Stimulated activated CD4-positive, alpha-beta T cell treated with anti-CD3 and anti-CD28 coated beads, Interleukin-15, amount 100 ng/mL, for 1 hour (primary cell): ENCODE results near the gene CES5A.
"Not testable (repeated sequence)": the region's sequence is repeated elsewhere in the genome, so short reads cannot be mapped to it uniquely, and the experiment has no call there.

ENCODE experiments used
- DNase-seq, 2 donors: peaks; one replicate each; pipeline ENCODE4 v3.0.0-alpha.2; 2020; ENCODE audit warnings: low read depth in 1 of 2, low spot score in 1 of 2

CES5A gene, protein sequence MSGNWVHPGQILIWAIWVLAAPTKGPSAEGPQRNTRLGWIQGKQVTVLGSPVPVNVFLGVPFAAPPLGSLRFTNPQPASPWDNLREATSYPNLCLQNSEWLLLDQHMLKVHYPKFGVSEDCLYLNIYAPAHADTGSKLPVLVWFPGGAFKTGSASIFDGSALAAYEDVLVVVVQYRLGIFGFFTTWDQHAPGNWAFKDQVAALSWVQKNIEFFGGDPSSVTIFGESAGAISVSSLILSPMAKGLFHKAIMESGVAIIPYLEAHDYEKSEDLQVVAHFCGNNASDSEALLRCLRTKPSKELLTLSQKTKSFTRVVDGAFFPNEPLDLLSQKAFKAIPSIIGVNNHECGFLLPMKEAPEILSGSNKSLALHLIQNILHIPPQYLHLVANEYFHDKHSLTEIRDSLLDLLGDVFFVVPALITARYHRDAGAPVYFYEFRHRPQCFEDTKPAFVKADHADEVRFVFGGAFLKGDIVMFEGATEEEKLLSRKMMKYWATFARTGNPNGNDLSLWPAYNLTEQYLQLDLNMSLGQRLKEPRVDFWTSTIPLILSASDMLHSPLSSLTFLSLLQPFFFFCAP

DNA sequence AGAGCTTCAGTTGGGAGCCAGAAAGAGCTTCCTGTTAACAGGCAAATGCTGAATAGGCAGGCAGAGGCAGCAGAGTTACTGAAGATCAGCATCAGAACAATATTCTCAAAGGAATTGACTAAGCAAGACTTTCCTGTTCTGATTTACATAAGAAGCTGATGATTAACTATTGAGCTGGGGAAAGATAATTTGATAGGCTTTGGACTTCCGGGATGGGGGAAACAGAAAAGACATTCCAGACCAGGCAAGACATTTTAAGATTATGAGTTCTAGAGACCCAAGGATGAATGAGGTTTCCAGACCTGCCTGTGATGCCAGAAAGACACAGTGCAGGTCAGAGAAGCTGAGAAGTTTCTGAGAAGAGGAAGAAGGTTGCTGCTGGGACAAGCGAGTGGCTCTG lies at the start of gene CES5A:
Gene CES5A (minus strand): TSS at position 101 of the 400 bp plus-strand sequence. CDS start 152 bp downstream, outside the sequence.
- no peak for DNase-seq

DNA sequence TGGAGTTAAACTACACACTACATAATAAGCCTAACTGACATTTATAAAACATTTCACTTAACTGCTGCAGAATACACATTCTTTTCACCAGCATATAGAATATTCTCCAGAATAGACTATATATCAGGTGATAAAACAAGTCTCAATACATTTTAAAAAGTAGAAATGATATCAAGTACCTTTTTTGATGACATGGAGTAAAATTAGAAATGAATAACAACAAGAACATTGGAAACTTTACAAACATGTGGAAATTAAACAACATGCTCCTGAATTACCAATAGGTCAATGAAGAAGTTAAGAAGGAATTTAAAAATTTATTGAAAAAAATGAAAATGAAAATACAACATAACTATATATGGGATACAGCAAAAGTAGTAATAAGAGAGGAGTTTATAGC lies 47.5 kb upstream of the CES5A start:
- no peak for DNase-seq

DNA sequence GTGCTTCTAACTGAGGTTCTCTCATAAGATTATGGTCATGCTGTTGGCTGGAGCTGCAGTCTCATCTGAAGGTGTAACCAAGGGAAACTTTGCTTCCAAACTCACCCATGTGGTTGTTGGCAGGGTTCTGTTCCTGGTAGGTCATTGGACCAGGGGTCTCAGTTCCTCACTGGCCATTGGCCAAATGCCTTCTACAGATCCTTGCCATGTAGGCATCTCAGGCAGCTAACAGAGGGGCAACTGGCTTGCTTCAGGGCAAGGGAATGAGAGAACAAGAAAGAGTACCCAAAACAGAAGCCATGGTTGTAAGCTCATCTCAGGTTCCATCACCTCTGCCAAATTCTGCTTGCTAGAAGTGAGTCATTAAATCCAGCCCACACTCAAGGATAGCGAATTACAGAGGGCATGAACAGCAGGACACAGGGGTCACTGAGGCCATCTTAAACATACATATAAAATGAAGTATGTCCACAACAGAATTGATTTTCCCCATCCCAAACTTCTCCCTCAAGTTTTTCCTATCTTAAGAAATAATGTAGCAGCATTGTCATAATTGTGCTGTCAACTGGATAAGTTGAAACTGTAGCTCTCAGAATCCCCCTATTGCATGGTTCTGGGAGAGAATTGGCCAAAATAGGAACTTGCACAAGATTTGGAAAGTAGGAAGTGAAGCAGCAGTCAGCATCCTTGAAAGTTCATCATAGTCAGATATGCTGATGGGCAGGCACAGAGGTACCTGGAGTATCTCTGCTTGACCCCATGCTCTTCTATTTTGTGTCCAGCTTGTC lies 42.4 kb upstream of the CES5A start:
- DNase-seq: no peak

DNA sequence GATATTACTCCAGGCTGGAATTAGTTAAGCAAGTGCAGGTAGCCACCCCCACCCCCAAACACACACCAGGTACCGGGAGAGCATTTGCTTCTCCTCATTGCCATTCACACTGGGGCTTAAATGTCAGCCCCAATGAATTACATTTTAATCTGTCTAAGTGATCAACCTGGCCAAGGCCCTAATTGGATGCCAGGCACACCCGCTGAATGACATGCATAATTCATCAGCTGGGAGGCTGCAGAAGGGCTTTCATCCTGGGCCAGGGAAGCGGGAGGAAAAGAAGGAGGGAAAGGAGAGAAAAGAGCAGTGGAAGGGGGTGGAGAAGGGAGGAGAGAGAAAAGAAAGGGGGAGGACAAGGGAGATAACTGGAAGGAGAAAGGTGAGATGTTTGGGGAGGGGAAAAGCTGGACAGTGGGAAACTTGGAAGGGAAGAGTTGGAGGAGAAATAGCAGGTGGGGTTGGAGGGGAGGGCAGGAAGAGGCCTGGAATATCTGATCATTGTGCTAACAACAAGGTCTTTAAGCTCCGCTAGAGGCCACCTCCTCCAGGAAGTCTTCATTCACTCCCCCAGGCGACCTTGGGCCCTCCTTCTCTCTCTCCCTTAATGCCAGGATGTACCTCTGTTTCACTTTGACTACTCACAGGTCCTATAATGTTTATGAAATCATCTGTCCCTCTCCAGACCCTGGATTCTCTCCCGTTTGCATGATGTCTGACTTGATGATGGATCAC lies 40.1 kb upstream of the CES5A start:
- DNase-seq: no peak

DNA sequence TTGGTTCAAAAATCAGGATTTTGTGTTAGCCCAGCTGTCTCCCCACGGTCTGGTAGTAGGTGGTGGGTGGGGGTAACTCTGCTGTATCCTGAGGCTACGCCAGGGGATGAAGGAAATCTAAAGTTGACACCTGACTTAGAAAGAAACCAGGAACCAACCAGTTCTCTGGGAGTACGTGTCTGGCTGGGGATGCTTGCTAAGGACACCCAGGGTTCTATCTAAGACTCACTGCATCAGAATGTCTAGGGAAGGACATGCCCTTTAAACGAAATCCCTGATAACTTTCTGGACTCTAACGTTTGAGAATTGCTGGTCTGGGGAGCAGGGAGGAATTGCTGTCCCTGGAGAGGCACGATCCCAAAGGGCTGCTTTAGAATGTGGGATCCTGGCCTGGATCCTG lies 39.2 kb upstream of the CES5A start:
- no peak for DNase-seq

DNA sequence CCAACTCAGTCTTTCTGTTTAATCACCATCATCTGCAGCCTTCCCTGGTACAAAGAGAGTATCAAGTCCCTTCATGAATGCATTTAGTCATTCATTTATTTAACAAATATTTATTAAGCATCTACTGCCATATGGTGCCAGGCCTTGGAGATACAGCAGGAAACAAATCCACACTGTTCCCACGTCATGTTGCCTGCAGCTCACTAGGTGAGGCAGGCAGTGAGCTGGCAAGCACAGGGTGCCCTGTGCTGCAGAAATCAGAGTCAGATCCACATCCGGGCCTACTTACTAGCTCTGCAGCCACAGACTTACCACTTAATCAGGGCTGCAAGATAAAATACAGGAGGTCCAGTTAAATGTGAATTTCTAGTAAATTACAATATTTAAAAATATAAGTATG lies 38.5 kb upstream of the CES5A start:
- DNase-seq: no peak

DNA sequence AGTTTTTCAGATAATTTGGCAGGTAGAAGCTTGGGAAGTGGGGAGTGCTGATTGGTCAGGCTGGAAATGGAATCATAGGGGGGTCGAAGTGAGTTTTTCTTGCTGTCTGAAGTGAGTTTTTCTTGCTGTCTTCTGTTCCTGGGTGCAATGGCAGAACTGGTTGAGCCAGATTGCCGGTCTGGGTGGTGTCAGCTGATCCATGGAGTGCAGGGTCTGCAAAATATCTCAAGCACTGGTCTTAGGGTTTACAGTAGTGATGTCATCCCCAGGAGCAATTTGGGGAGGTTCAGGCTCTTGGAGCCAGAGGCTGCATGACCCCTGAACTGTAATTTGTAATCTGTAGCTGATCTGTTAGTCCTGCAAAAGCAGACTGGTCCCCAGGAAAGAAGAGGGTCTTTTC lies 37.9 kb upstream of the CES5A start:
- DNase-seq: not testable (repeated sequence)

DNA sequence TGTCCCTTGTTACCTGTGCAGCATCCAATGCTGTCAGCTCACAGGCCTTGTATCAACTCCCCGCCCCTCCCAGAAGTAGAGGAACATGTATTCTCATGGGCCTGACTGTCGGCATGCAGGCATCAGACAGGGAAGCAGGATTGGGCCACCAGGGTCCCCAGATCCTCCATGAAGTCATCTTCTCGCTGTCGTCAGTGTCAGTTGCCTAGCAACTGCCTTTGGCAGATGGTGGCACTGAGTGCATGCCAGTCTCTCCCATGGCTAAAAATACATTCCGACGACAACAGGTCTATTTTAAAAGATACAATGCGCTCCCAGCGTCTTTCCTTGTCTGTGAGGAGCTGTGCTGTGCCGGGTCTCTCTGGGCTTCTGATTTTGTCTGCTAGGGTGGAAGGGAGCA lies 36.8 kb upstream of the CES5A start:
- DNase-seq: no peak

DNA sequence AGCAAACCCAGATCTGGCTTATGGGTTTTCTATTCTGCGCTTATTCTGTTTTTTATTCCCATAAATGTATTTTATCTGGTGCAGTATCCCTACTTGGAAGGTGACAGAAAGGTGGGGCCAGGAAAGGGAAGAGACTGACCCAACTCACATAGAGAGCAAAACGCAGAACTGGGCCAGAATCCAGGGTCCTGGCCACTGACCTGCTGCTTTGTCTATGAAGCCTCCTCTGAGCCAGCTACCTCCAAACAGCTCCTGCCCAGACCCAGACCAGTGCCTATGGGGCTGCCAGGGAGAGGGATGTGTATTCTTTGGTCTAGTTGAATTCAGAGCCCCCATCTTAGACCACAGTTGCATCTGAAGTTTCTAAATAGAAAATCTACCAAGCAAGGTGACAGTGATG lies 36.4 kb upstream of the CES5A start:
- no peak for DNase-seq

DNA sequence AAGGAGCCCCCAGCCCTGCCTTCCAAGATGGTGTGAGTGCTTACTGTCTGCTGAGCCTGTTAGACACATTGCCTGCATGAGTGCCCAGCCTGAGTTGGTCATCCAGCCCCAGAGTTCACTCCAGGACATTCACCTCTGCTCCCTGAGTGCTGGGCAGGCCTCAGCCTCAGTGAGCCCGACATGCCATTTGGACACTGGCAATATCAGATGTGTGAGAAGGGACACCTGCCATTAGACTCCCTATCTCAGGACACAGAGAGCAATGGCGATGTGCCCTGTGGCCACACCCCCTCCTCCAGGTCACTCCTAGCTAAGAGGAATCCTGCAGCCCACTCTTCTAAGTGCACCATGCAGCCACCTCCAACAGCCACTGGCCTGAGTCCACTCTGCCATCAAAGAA lies 34.7 kb upstream of the CES5A start:
- DNase-seq: no peak

DNA sequence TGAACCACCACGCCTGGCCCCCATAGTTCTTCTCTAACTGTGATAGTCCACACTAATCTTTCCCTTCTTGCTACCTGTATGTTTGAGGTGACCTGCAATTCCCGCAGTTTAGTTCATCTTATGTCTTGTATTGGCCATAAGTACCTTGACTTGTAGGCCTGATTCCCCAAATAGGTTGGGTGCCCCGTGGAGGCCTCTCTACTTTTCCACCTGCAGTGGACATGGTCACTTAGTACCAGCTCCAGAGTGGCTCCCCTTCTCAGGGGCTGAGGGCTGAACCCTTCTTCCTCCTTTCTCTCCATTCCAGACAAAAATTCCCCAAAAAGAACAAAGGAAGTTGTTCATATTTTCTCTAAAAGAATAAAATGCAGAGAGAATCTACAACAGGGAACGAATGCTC lies 33.5 kb upstream of the CES5A start:
- no peak for DNase-seq

DNA sequence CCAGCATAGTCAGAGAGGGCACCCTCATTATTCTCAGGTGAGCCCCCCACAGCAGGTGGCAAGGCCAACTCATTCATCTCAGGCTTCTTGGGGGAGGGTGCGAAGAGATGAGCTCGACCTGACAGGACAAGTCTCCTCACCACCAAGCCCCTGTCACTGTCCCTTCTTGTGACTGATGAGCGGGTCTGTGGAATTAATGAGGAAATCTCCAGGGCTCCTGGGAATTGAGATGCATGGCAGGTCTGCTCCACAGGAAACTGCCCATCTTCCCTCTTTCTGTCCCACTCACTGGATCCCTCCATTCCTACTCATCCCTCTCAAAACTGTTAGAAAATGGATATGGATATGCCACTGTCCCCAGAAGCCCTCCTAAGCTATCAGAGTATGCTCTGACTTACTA lies 32.5 kb upstream of the CES5A start:
- no peak for DNase-seq

DNA sequence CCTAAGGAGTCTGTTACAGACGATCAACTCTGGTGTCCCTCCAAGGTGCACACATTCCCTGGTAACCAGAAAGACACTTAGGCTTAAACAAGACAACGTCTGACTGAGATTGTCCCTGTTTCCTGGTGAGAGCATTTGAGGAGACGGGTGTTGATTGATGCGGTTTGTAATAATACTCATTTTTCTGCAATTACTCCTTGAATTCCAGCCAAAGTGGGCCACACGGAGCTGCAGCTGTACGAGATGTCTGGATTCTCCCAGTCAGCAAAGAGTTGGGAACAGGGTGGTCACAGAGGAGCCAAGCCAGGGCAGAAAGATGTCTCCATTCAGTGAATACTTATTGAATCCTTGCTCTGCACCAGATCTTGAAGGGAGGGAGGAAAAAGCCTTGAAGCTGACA lies 30.9 kb upstream of the CES5A start:
- DNase-seq: no peak

DNA sequence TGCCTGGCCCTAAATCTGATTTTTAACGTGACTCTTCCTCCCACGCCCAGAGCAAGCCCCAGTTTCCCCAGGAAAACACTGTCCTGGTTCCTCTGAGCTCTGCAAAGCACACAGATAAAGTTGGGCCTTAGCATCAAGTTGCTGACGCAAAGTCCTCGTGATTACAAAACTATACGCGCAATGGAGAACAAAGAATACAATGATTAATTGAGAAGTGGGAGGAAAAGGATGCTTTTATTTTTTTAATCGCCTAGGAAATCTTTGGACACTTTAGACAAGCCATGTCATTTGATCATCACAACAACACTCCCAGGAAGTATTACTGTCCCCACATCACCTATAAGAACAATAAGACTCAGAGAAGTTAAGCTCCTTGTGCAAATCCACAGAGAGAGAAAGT lies 30.5 kb upstream of the CES5A start:
- DNase-seq: no peak

DNA sequence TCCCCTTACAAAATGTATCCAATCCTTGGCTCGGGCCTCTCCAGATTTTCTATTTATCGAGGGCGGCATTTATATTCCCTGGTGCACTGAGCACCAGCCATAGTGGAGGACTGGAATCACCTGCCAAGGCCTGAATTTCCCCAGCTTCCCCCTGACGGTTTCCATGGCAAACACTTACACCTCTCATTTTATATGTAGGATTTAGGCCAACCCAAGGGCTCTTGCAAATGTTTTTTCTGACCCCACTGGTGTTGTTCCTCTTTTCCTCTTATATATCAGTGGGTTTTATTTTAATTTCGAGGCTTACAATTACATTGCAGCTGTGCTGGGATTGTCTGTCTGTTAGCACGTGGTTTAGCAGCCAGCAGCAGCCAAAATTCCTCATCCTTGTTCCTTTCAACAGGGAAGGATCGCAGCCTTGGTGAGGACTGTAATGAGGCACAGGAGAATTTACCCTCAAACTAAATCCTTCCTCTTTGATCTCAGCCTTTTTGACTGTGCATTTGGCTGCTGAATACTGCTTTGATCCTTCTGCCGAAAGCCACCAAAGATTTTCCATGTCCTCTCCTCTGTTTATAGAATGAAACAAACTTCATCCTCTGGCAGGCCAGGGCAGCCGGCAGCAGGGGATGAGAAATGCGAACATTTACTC lies 26.5 kb upstream of the CES5A start:
- no peak for DNase-seq

DNA sequence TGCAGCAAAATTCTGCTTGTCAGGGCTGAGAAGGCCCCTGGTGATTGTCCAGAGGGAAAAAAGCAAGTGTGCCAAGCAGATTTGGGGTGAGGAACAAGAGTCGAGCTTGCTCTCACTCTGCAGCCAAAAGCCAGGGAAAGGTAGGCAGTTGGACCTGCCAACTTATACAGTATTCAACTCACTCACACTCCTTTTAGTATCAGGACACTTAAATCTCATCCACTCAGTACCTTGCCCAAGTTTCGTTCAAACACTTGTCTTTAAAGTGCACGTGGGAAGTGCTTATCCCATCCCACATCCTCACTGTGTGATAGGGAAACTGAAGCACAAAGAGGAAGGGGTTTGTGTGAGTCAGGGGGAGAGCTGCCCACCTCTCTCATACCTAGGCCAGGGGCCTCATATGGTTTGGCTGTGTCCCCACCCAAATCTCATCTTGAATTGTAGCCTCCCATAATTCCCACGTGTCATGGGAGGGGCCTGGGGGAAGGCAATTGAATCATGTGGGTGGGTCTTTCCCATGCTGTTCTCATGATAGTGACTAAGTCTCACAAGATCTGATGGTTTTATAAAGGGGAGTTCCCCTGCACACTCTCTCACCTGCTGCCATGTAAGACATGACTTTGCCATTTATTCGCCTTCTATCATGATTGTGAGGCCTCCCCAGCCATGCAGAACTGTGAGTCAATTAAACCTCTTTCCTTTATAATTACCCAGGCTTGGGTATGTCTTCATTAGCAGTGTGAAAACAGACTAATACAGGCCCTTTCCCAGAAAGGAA lies 25.6 kb upstream of the CES5A start:
- DNase-seq: no peak

DNA sequence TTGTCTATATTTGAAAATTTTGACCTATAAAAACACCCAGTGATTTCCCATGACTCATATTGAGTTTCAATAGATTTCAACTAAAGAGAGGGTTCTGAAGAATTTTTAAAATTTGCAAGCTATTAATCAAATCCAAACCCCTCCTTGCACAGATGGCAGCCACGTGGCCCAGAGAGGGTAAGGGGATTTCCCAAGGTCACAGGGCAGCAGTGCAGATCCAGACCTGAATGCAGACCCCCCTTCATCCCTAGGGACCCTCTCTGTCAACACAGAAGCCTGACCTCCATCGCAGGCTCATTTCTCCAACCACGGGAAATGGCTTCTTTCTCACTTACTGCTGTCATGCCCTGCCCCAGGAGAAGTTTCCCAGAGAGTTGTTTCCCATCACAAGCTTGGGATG lies 24.7 kb upstream of the CES5A start:
- DNase-seq: no peak

DNA sequence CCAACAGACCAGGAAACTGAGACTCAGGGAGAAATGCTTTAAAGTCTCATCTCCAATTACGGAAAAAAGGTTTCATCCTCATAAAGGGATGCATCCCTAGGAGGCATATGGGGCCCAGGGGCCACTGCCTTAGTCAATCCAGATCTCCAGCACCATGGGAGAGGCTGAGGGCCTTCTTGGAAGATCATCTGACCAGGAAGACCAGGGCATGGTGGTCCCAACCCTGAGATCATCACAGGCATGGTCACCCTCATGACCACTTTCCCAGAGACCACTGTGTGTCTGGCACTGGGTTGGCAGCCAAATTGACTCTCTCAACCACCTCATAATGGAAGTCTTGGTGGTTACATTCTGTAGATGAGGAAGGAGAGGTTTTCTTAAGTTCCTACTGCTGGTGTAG lies 23.4 kb upstream of the CES5A start:
- no peak for DNase-seq

DNA sequence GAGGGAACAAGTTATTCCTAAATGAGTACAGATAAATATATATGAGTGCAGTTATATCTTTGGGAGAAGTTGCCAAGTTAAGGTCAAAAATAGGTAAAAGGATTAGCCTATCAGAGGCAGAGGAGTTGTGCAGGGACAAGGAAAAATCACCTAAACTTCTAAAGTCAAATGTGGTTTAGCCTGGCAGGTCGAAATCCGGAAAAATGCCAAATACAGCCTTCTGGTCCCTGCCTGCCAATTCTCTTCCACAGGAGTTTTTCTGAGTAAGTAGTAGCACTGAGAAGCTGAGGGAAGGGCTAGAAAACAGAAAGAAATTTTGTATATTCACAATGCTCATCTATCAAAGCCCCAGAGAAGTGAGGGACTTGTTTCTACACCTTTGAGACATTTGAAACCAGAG lies 17.6 kb upstream of the CES5A start:
- DNase-seq: no peak

DNA sequence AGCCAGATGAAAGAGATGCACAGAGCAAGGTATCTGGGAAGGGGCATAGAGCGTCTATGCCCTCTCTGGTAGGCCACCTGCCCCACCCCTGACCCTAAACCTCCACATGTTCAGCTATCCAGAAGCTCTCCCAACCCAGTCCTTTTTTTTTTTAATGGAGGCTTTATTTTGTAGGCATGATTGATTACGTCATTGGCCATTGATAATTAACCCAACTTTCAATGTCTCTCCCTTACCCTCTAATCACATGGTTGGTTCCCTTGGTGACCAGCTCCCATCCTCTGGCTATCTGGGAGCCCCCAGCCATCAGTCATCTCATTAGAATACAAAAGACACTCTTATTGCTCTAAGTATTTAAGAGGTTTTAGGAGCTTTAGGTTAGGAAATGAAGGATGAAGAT lies 14.3 kb upstream of the CES5A start:
- DNase-seq: no peak
